Mammary epithelial cell (primary cell): ENCODE measurements around the gene ZFHX3.

Experiments
- CTCF ChIP-seq, 2 donors: IDR thresholded peaks in 1 of 2; conservative IDR thresholded peaks in 1 of 2; 2 replicates each; pipeline ENCODE4 v1.5.1; 2011 to 2012; ENCODE audit warnings: inconsistent platforms in 2 of 2, low read length in 2 of 2, mild to moderate bottlenecking in 2 of 2, control low read depth in 1 of 2, low read depth in 1 of 2; ENCODE audit not compliant: insufficient read depth in 1 of 2; ENCODE audit errors: extremely low read depth in 1 of 2
- EZH2 ChIP-seq: IDR thresholded peaks from 2 replicates; pipeline ENCODE4 v1.6.1; 2012; ENCODE audit warnings: low read length, inconsistent platforms, borderline replicate concordance

- TF ChIP-seq CTCF (conservative IDR thresholded peaks at IDR 0.05 in 1 of 2, IDR thresholded peaks at IDR 0.05 in 1 of 2; ENCODE audit: extremely low read depth in 1 of 2, insufficient read depth in 1 of 2, low read depth in 1 of 2, low read length in 2 of 2) = no peak
- no peak for TF ChIP-seq EZH2
Observed at GRCh38 chr16:73040136-73040535, 7.8 kb downstream of the ZFHX3 start.
